ENCODE data around the gene PRICKLE2. TPM values are rescaled to one million over a fixed set of nuclear protein-coding genes. Genes with fewer than 3 reads are reported as not detected.
A peak's percentile ranks its signal among the peaks of the same experiment; 100 is the strongest.
"Not testable (repeated sequence)": the region's sequence is repeated elsewhere in the genome, so short reads cannot be mapped to it uniquely, and the experiment has no call there.

Gene PRICKLE2
- total RNA-seq, 1 donor from 2014 or later, result 84.4 TPM

DNA sequence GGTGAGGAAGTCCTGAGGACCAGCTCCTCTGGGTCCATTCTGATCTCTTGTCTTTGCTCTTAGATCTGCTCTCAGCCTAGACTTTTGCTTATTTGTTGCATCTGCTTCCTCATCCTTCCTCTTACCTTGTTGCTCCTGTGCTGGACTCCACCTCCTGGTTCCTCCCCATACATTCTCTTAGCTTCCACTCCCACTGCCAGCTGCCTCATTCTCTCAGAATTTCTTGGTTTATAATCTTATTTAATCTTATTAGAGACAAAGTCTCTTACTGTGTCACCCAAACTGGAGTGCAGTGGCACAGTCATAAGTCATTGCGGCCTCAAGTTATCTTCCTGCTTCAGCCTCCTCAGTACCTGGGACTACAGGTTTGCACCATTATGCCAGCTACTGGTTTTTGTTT lies 133.8 kb downstream of the PRICKLE2 start:
- H3K9me3 Mint-ChIP-seq (ENCODE audit: unreplicated experiment), result no peaks in the 10 kb centered on the region
- no peaks in the 10 kb centered on the region for H3K27me3 Mint-ChIP-seq (ENCODE audit: low read depth, unreplicated experiment)
- FAIRE-seq, result no peak

DNA sequence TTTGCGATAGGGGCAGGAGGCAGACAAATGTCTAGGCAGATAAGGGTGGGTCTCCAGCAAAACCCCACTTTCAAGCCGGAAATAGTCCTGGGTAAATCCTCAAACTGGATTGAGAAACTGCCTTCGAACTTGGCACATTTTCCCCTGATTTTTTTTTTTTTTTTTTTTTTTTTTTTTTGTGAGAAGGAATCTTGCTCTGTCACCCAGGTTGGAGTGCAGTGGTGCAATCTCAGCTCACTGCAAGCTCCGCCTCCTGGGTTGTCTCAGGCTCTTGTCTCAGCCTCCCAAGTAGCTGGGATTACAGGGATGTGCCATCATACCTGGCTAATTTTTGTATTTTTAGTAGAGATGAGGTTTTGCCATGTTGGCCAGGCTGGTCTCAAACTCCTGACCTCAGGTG lies 135.9 kb downstream of the PRICKLE2 start:
- DNase-seq (ENCODE audit: low read depth); FAIRE-seq; H3K4me1 Mint-ChIP-seq (ENCODE audit: low read depth, unreplicated experiment); H3K4me1 ChIP-seq (ENCODE audit: insufficient read depth, low read length); H3K9me3 Mint-ChIP-seq (ENCODE audit: unreplicated experiment); H3K27me3 ChIP-seq (ENCODE audit: insufficient read depth, low read length); H3K4me3 ChIP-seq (ENCODE audit: insufficient read depth, low read depth, low read length); H4K20me1 ChIP-seq (ENCODE audit: insufficient read depth, low read length); H3K27ac Mint-ChIP-seq (ENCODE audit: unreplicated experiment); H3K27me3 Mint-ChIP-seq (ENCODE audit: low read depth, unreplicated experiment); H3K36me3 ChIP-seq (ENCODE audit: insufficient read depth, low read length); H2AFZ ChIP-seq (ENCODE audit: low read depth, low read length); H3K79me2 ChIP-seq (ENCODE audit: insufficient read depth, low read length); H3K4me2 ChIP-seq (ENCODE audit: low read length); H3K27ac ChIP-seq (ENCODE audit: low read depth, low read length); H3K4me3 Mint-ChIP-seq (ENCODE audit: unreplicated experiment); H3K9ac ChIP-seq (ENCODE audit: low read length); H3K9me3 ChIP-seq (ENCODE audit: insufficient read depth, low read depth, low read length): not testable (repeated sequence)
- peaks cover 14% of the 10 kb centered on the region for H3K36me3 Mint-ChIP-seq (ENCODE audit: low read depth, unreplicated experiment)

More for the DNA sequence above, 133.8 kb downstream of the PRICKLE2 start:
- no peak for DNase-seq (ENCODE audit: low read depth)
- peaks cover 4% of the 10 kb centered on the region for H3K36me3 ChIP-seq (ENCODE audit: insufficient read depth, low read length)
- no peaks in the 10 kb centered on the region for H3K27me3 ChIP-seq (ENCODE audit: insufficient read depth, low read length)
- peaks cover 28% of the 10 kb centered on the region for H3K36me3 Mint-ChIP-seq (ENCODE audit: low read depth, unreplicated experiment)
- no peak overlapping the region for H2AFZ ChIP-seq (ENCODE audit: low read depth, low read length)
- peaks cover 5% of the 10 kb centered on the region for H3K4me1 Mint-ChIP-seq (ENCODE audit: low read depth, unreplicated experiment)
- no peak overlapping the region for H3K27ac Mint-ChIP-seq (ENCODE audit: unreplicated experiment)
- TF ChIP-seq EZH2 (IDR thresholded peaks at IDR 0.05; ENCODE audit: insufficient read depth, low read length), result no peak
- TF ChIP-seq, protein P1, sequence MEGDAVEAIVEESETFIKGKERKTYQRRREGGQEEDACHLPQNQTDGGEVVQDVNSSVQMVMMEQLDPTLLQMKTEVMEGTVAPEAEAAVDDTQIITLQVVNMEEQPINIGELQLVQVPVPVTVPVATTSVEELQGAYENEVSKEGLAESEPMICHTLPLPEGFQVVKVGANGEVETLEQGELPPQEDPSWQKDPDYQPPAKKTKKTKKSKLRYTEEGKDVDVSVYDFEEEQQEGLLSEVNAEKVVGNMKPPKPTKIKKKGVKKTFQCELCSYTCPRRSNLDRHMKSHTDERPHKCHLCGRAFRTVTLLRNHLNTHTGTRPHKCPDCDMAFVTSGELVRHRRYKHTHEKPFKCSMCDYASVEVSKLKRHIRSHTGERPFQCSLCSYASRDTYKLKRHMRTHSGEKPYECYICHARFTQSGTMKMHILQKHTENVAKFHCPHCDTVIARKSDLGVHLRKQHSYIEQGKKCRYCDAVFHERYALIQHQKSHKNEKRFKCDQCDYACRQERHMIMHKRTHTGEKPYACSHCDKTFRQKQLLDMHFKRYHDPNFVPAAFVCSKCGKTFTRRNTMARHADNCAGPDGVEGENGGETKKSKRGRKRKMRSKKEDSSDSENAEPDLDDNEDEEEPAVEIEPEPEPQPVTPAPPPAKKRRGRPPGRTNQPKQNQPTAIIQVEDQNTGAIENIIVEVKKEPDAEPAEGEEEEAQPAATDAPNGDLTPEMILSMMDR (IDR thresholded peaks at IDR 0.05; ENCODE audit: insufficient read depth, low read depth, low read length), result no peak
- H3K4me3 ChIP-seq (ENCODE audit: insufficient read depth, low read depth, low read length), result no peak overlapping the region
- no peak overlapping the region for H3K9ac ChIP-seq (ENCODE audit: low read length)
- peaks cover 3% of the 10 kb centered on the region for H4K20me1 ChIP-seq (ENCODE audit: insufficient read depth, low read length)
- H3K4me3 Mint-ChIP-seq (ENCODE audit: unreplicated experiment), result no peak overlapping the region
- H3K27ac ChIP-seq (ENCODE audit: low read depth, low read length), result no peak overlapping the region
- no peaks in the 10 kb centered on the region for H3K4me1 ChIP-seq (ENCODE audit: insufficient read depth, low read length)
- H3K79me2 ChIP-seq (ENCODE audit: insufficient read depth, low read length), result no peaks in the 10 kb centered on the region
- no peaks in the 10 kb centered on the region for H3K9me3 ChIP-seq (ENCODE audit: insufficient read depth, low read depth, low read length)
- H3K4me2 ChIP-seq (ENCODE audit: low read length), result no peak overlapping the region

DNA sequence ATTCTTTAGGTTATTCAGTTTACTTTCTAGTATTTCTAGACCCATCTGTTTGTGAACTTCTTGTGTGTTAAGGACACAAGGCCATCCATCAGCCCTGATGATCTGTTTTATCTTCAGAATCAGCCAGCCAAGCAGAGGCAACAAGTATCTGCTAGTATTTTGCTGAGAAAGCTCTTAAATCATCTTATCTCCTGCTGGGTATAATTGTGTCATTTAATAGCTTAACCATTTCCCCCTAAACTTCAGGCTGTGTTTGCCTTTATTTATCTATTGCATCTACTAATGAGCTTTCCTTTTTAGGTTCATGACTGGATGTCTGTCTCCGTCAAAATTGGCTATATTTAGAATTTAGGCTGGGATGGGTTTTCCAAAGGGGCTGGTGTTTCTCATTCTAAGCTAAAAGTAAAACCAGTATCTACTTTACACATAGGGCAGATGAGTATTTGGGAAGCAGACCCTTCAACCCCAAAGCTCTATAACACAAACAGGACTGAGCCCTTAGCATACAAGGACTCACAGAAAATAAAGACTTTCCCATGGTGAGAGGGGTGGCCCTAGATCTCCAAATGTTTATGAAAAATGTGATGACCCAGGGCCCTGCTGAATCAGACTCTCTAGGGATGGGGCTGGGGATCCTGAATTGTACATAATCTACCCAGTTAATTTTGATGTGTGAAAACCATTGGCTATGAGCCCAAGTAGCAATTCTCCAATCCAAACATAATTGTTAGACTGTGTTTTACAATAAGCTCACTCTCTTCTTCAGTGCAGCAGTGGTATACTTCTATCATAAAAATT lies 136.7 kb downstream of the PRICKLE2 start:
- H3K4me2 ChIP-seq (ENCODE audit: low read length), result no peak overlapping the region
- no peaks in the 10 kb centered on the region for H4K20me1 ChIP-seq (ENCODE audit: insufficient read depth, low read length)
- peaks cover 15% of the 10 kb centered on the region for H3K4me1 Mint-ChIP-seq (ENCODE audit: low read depth, unreplicated experiment)
- peak overlapping the region; percentile 55 for H3K27ac Mint-ChIP-seq (ENCODE audit: unreplicated experiment)
- no peak overlapping the region for H3K27ac ChIP-seq (ENCODE audit: low read depth, low read length)
- H3K27me3 Mint-ChIP-seq (ENCODE audit: low read depth, unreplicated experiment), result no peaks in the 10 kb centered on the region
- no peaks in the 10 kb centered on the region for H3K36me3 ChIP-seq (ENCODE audit: insufficient read depth, low read length)
- FAIRE-seq (no peak), DNase-seq (ENCODE audit: low read depth) (no peak)
- H3K9ac ChIP-seq (ENCODE audit: low read length), result no peak overlapping the region
- no peaks in the 10 kb centered on the region for H3K79me2 ChIP-seq (ENCODE audit: insufficient read depth, low read length)
- no peak overlapping the region for H3K4me3 Mint-ChIP-seq (ENCODE audit: unreplicated experiment)
- peaks cover 7% of the 10 kb centered on the region for H3K4me1 ChIP-seq (ENCODE audit: insufficient read depth, low read length)
- H3K9me3 Mint-ChIP-seq (ENCODE audit: unreplicated experiment), result peaks cover 5% of the 10 kb centered on the region
- TF ChIP-seq, protein P1 (IDR thresholded peaks at IDR 0.05; ENCODE audit: insufficient read depth, low read depth, low read length), result no peak
- TF ChIP-seq EZH2 (IDR thresholded peaks at IDR 0.05; ENCODE audit: insufficient read depth, low read length), result no peak
- no peak overlapping the region for H3K4me3 ChIP-seq (ENCODE audit: insufficient read depth, low read depth, low read length)
- no peaks in the 10 kb centered on the region for H3K27me3 ChIP-seq (ENCODE audit: insufficient read depth, low read length)
- H3K36me3 Mint-ChIP-seq (ENCODE audit: low read depth, unreplicated experiment), result peaks cover 7% of the 10 kb centered on the region
- H2AFZ ChIP-seq (ENCODE audit: low read depth, low read length), result no peak overlapping the region
- H3K9me3 ChIP-seq (ENCODE audit: insufficient read depth, low read depth, low read length), result no peaks in the 10 kb centered on the region
